GM12872 (cell line): Measurements from ENCODE around the gene ARID1B.

Experiments used
- CTCF ChIP-seq: IDR thresholded peaks from 3 replicates; pipeline ENCODE4 v1.5.1; 2011; ENCODE audit warnings: low read depth, mild to moderate bottlenecking, low read length, moderate library complexity; ENCODE audit not compliant: insufficient read depth

The ARID1B gene

DNA sequence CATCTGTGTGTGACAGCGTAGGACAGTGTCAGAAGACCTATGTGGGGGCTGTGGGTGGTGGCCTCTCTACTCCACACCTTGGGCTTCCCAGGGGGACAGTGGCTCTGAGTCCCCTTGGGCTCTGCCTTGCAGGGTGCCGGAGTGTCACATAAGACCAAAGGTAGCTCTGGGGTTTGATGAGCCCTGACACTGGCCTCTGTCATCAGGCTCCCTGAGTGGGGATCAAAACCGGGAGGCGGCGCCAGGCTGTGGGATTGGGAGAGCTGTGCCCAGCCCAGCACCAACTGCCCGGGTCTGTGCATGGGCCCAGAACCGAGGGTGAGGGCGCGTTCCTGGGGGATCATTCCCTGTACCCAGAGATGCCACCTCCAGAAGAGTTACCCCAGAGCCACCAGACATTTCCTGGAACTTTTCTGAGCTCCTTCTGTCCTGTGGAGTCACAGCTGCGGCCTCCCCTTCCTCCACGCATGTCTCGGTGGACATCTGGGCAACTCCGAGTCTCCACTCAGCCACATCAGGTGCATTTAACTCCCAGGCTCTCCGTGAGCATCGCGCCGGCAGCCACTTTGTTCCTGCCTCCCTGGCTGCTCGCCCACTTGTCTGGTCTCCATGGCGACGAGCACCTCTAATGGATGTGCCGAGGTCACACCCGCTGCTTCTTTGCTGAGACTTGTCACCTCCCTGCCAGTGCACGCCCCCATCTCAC is 451.4 kb downstream of the ARID1B start:
- no peak for TF ChIP-seq CTCF

DNA sequence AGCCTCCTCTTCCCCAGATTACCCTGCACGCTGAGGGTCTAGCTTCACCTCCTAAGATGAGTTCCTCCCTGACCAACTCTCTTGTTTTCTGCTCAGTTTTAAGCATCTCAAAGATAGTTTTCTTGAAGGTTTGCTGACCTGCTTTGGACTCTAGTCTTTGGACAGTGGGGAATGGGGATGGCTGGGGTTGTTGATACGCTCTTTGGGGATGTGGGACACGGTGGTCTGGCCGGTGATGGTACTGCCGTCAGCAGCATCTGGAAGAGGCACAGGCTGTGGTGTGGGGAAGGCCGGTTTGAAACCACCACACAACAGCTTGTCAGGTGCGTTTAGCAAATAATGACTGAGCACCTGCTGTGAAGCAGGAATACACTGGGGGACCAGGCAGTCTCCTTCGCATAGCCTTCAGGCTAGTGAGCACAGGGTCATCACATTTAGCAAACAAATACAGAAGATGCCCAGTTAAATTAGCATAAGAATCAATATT is 452.0 kb downstream of the ARID1B start:
- TF ChIP-seq CTCF = no peak

- TF ChIP-seq CTCF = no peak
These were observed 452.5 kb downstream of the ARID1B start for GRCh38 chr6:157229713-157230112.

DNA sequence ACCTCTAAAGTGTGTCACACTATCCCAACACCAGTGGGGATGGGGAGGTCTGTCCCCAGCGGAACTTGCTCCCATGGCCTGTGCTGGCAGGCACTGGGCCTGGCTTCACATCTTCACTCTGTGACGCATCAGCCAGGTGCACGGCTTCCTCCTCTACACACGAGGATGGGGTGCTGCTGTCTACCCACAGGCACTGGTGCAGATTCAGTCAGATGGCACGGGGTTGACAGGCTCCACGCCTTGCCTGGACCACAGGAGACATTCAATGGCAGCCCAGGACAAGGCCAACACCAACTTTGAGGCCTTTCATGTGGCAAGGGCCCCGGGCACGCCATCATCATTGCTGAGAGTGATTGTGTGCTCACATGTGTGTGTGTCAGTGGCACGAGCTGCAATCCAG is 453.7 kb downstream of the ARID1B start:
- TF ChIP-seq CTCF = no peak

DNA sequence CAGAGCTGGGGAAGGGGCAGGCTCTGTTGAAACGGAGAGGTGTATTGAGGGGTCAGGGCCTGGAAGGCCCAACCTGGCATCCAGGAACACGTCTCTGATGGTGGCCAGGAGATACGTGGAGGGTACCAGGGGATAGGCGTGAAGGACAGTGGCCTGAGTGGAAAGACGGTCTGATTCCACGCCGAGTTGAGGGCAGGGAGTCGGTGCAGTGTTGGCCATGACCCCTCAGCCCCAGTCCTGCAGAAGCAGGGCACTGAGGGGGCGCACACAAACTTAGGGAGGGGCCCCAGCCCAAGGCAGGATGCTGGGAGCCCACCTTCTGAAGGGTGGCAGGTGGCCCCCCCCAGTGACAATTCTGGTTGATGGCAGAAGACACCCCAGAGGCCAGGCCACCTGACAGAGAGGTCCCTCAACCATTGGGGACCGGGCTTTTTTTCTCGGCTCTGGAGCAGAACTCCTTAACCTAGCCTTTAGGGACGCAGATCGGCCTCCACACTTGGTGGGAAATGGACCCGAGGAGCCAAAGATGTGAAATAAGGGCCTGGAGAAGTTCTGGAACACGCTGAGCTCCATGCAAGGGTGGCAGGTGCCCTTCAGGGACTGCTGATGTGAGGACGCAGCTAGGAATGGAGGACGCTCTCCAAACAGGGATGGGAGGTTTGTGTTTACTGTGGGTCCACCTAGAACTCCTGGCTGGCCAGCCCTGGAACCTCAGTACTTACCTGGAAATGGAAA is 455.1 kb downstream of the ARID1B start:
- TF ChIP-seq CTCF = no peak

DNA sequence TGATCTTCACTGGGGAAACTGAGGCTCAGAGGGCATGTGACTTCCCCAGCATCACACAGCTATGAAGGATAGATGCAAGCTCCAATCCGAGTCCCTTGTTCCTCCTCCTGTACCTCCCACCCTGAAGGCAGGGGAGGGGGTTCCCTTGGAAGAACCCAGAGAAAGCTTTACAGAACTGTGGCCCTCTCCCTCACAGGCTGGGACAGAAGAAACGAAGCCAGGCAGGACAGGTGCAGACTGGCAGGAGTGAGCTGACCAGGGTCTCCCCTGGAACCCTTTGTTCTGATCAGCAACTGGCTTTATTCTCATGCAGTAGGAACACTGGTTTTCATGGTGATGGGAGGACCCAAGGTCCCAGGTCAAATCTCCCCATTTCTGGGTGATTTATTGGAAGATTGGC is 456.0 kb downstream of the ARID1B start:
- no peak for TF ChIP-seq CTCF

- no peak for TF ChIP-seq CTCF
These were observed 456.5 kb downstream of the ARID1B start for GRCh38 chr6:157233686-157234085.
